Activated gamma-delta T cell (primary cell): ENCODE data around the gene TBC1D22A.

ENCODE experiments used
- DNase-seq: peaks from one replicate; lab custom pipeline; 2025; lab: John Stamatoyannopoulos, UW

TBC1D22A gene

DNA sequence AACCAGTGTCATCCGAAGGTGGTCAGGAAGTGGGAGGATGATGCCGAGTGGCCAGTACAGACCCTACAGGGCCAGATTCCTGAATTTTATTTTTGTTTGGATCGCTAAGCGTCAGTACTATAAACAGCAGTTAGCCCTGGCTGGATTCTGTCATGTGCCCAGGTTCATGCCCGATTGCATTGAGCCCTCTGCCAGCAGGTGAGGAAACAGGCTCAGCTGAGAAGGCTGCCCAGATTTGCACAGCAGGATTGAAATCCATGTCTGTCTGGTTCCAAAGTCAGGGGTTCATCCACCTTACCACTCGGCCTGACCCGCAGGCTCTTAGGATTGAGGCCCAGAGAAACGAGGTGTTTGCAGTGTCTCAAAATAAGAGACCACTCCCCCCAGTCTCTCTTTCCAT, 9.1 kb upstream of the TBC1D22A start:
- DNase-seq, result no peak

GRCh38 chr22:46753761-46754109, 8.7 kb upstream of the TBC1D22A start:
- DNase-seq, result no peak

DNA sequence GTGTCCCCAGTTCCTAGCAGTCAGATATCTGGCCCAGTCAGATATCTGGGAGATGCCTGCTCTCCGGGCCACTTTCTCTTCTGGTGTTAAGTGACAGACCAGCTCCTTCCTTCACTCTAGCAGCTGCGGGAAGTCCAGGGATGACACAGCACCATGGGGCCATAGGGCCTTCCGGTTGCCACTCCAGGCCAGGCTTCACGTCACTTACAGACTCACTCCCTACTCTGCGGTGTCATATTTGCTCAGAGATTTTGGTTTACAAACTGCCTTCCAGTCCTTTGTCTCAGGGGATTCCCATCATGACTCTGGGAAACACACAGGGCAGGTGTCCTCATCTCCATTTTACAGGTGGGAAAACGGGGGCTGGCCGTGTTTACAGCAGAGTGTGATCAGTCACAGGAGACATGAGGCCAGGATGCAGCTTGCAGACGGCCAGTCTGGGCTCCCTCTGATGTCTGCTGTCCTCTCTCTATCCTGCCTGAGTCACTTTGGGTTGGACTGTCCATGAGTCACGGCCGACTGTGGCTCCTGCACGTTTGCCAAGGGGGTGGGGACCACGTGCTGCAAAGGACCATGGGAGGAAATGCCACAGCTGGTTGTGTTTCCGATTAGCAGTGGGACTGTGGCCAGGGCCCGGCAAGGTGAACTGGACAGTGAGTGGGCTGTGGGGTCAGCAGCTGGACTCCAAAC, 8.2 kb upstream of the TBC1D22A start:
- no peak for DNase-seq

GRCh38 chr22:46754826-46755225, 7.6 kb upstream of the TBC1D22A start:
- no peak for DNase-seq

- DNase-seq, result no peak
These were observed 6.9 kb upstream of the TBC1D22A start for GRCh38 chr22:46755525-46755924.

DNA sequence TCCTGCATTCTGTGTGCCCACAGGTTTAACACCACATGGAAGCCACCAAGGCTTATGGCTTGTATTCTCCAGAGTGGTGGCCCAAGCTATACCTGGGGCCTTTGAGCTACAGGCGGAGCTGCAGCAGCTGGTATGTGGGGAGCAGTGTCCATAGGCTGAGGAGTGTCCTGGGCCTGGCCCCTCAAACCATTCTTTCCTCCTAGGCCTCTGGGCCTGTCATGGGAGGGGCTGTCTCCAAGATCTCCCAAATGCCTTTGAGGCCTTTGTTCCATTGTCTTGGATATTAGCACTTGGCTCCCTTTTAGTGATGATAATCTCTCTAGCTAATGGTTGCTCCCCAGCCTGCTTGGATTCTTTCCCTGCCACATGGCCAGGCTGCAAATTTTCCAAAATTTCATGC, 6.4 kb upstream of the TBC1D22A start:
- no peak for DNase-seq

- DNase-seq, result no peak
These were observed 5.3 kb upstream of the TBC1D22A start for GRCh38 chr22:46757104-46757503.

GRCh38 chr22:46758121-46758520, 4.3 kb upstream of the TBC1D22A start:
- DNase-seq, result no peak

DNA sequence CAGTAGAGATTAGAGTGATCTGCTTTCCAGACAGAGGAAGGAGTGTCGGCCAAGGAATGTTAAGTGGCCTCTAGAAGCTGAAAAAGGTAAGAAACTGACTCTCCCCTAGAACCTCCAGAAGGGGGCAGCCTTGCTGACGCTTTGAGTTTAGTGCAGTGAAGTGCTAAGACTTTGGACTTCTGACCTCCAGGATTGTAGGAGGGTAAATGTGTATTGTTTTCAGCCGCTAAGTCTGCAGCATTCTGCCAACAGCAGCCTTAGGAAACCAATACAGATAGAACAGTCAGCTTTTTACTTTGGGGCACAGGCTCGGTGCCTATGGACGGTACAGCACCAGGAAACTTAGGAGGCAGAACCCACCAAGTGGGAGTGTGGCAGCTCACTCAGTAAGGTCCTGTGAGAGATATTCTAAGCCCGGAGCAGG, 3.6 kb upstream of the TBC1D22A start:
- no peak for DNase-seq

GRCh38 chr22:46761017-46761416, 1.4 kb upstream of the TBC1D22A start:
- no peak for DNase-seq

GRCh38 chr22:46761539-46762237, 762 bp upstream of the TBC1D22A start:
- DNase-seq, result no peak

DNA sequence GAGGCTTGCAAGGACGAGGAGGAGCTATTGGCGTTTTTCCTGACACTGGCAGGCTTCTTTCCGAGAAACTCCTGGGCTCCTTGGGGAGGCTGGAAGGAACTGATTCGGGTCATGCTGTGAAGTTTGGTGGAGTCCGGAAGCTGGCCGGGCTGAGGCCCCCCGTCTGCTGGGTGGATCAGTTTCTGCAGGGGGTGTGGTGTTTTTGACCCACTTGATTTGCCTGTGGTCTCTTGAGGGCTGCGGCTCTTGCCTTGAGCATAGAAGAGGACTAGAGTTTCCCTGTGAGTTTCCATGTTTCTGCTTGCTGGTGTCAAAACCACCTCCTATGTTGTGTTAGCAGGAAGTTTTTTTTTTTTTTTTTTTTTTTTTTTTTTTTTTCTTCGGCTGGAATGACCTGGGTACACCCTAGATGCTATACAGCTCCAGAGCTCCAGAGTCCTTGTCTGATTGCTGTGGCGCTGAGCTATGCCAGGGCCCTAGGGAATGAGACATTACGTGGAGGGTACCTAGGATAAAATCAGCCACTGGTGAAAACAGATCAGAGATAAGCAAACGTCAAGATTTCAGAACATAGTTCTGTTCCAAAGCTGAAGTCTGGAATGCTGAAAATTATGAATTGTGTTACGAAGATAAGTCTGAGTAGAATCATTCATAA, 728 bp downstream of the TBC1D22A start:
- peak; percentile 36 for DNase-seq

- DNase-seq, result no peak
These were observed 1.8 kb downstream of the TBC1D22A start for GRCh38 chr22:46764140-46764680.

GRCh38 chr22:46764779-46765485, 2.5 kb downstream of the TBC1D22A start:
- DNase-seq, result no peak

GRCh38 chr22:46766611-46767010, 4.2 kb downstream of the TBC1D22A start:
- DNase-seq, result no peak

GRCh38 chr22:46767249-46767985, 5.0 kb downstream of the TBC1D22A start:
- no peak for DNase-seq

- DNase-seq, result no peak
These were observed 6.8 kb downstream of the TBC1D22A start for GRCh38 chr22:46769191-46769675.

GRCh38 chr22:46769706-46770105, 7.3 kb downstream of the TBC1D22A start:
- DNase-seq, result no peak

DNA sequence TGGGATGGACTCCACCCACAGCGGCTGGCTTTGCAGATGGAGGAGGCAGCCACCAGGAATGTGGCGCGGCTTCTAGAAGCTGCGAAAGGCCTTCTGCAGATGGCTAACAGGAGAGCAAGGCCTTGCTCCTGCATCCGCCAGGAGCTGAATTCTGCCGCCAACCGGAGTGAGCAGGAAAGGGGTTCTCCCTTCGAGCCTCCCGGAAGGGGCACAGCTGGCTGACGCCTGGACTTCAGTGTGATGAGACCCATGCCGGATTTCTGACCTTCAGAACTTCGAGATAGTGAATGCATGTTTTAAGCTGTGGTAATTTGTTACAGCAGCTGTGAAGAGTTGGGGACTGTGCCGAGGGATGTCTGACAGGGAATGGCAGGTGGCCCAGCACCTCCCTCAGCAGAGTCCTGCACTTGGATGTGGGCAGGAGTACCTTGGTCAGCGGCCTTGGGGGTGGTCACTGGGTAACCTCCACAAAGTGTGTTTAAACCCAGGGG, 7.7 kb downstream of the TBC1D22A start:
- DNase-seq, result no peak

DNA sequence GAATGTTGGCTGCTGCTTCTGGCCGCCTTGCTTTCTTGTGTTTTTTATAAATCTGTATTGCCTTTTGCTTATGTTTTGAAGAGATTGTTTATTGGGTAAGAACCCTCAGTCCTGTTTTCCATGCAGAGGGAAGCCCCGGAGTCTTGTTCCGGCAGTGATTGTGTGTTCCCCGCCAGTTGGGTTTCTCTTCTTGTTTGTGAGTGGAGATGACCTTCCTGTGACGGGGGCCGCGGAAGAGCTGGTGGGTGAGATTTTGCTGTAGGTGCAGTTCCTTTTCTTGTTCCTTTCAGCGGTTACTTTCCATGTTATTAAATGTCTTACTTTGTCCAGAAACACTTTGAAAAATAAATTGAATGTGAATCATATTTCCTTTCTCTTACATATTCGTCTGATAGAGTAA, 8.3 kb downstream of the TBC1D22A start:
- DNase-seq, result no peak

DNA sequence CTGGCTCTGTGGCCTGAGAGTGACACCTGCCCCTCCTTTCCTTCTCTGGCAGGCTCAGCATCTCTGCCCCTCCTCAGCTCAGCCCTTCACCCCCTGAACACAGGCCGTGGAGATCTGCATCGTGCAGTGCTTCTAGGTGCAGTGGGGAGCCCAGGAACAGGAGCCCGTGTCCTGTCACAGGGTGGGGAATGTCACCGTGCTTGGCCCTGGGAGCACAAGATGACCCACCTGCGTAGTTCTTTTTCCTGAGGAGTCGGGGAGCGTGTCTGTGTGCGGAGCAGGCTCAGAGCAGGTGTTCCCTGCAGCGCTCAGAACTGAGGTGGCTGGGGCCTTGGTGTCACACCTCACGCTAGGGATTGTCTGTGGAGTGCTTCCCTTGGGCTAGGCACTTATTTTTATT, 10.6 kb downstream of the TBC1D22A start:
- DNase-seq, result no peak
